HG02852 (cell line): ENCODE measurements around the gene PHF14.

ENCODE experiments used
- ATAC-seq: cut with Tn5 transposase; IDR thresholded peaks from one replicate; pipeline ENCODE4 v1.9.1; 2021; ENCODE audit warnings: mild to moderate bottlenecking, moderate library complexity; ENCODE audit not compliant: unreplicated experiment

The PHF14 gene

DNA sequence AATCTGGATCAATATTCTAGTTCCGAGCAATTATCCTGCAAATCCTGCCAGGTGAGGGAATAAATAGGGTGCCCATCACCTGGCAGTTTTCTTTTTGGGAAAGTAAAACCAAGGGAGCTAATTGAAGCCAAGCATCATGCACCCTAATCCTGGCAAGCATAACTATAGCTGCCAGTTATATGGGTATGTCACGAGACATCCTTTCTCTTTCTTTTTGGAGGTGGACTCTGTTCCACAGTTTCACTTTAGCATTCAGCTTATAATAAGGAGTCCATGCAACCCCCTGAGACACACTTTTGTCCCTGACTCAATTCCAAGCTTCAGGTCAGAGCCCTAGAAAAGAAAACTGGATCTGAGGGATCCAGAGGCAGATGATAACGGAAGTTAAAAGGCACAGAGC, 222.5 kb downstream of the PHF14 start:
- ATAC-seq, result no peak

GRCh38 chr7:11203224-11203623, 229.6 kb downstream of the PHF14 start:
- ATAC-seq, result no peak

DNA sequence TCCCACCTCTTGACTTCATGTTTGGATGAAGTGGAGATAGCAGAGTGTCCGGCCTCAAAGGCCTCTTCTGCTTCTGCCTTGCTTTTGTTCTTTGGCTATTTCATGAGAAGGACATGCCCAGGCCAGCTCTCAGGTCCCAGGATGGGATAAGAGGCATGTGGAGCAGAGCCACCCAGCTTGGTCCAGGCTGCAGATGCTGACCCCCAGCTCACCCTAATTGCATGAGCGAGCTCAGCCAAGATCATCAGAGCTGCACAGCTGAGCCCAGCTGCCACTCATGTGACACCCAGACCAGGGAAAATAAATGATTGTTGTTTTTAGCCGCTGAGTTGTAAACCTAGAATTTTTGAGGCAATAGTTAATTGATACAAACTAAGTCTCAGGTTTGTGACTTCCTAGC, 230.0 kb downstream of the PHF14 start:
- ATAC-seq, result no peak

DNA sequence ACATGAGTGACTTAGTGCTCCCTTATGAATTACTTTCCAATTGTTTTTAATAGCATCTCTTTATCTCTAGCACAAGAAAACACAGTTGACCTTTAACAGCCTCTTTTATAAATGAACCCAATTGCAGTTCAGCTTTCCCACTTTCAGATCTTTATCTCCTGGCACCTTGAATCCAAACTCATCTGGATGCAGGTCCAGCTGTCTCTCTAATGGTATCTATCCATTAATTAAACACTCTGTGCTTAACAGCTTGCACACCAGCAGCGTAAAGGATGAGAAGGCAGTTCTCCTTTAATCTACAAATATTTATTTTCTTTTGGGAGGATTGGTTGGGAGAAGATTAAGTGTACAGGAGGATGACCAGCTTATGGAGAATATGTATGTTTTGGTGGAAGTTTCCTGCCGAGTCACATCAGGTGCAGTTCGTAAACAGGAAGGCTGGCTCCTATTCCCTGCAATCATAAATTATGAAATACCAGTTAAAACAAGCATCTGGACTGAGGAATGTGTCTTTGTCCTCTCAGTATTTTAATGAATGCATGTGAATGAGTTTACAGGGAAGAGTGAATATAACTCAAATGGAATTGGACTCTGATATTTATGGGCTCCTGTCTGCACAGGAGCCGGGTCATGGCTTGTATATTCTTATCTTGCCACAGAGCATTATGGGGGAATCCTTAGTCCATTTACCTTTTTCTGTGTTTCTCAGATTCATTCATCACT, 232.7 kb downstream of the PHF14 start:
- ATAC-seq, result no peak

GRCh38 chr7:11207565-11207964, 233.9 kb downstream of the PHF14 start:
- ATAC-seq, result no peak

GRCh38 chr7:11208883-11209465, 235.3 kb downstream of the PHF14 start:
- no peak for ATAC-seq

- ATAC-seq, result no peak
Observed at GRCh38 chr7:11210374-11210773, 236.7 kb downstream of the PHF14 start.

- peak; percentile 71 for ATAC-seq
Observed at GRCh38 chr7:11212080-11212711, 238.5 kb downstream of the PHF14 start.

GRCh38 chr7:11212816-11213215, 239.1 kb downstream of the PHF14 start:
- no peak for ATAC-seq

- no peak for ATAC-seq
Observed at GRCh38 chr7:11213266-11213665, 239.6 kb downstream of the PHF14 start.

GRCh38 chr7:11216276-11216675, 242.6 kb downstream of the PHF14 start:
- no peak for ATAC-seq

- no peak for ATAC-seq
Observed at GRCh38 chr7:11217848-11218565, 244.3 kb downstream of the PHF14 start.
